Right atrium auricular region (tissue), 2 donors: ENCODE measurements around the gene ARFIP1. TPM values are rescaled to one million over a fixed set of nuclear protein-coding genes. Genes with fewer than 3 reads are reported as not detected.

Experiments used
- DNase-seq: peaks from one replicate; pipeline ENCODE4 v3.0.0-alpha.2; 2019; ENCODE audit warnings: low spot score
- H3K27ac ChIP-seq, 2 donors: fragments of 200-600 bp; sonication (generic); 1 replicate in 1 of 2; 2 replicates in 1 of 2; pipeline ENCODE4 v1.5.1; 2016 to 2019
- H3K27me3 ChIP-seq, 2 donors: fragments of 200-600 bp; sonication (generic); one replicate each; pipeline versions ENCODE4 v1.5.1 to v1.6.0; 2017 to 2019
- H3K36me3 ChIP-seq: fragments of 200-600 bp; sonication (generic); one replicate; pipeline ENCODE4 v1.5.1; 2016
- H3K4me1 ChIP-seq, 2 donors: fragments of 200-600 bp; sonication (generic); one replicate each; pipeline versions ENCODE4 v1.5.1 to v1.6.0; 2017 to 2019
- H3K4me3 ChIP-seq, 2 donors: fragments of 200-600 bp; sonication (generic); 1 replicate in 1 of 2; 2 replicates in 1 of 2; pipeline ENCODE4 v1.5.1; 2017 to 2019; ENCODE audit warnings: mild to moderate bottlenecking in 1 of 2, moderate library complexity in 1 of 2
- H3K9me3 ChIP-seq, 2 donors: fragments of 200-600 bp; sonication (generic); one replicate each; pipeline ENCODE4 v1.5.1; 2019
- CTCF ChIP-seq, 2 donors: fragments of 200-600 bp; sonication (generic); IDR thresholded peaks; one replicate each; pipeline ENCODE4 v1.5.1; 2019; ENCODE audit warnings: antibody characterized with exemption in 2 of 2
- total RNA-seq, 2 donors: library from RNA; depleted of rRNA; stranded (reverse); fragments of >200 nt; gene quantifications; one replicate each; pipeline ENCODE4 v1.1.0, GENCODE V29; 2016

The ARFIP1 gene
- total RNA-seq, 2 donors from 2014 or later, result 10.9 to 12.4 TPM

GRCh38 chr4:152953514-152953913 is 173.8 kb downstream of the ARFIP1 start:
- peaks cover 0 to 23% of the 10 kb centered on the region in 2 donors for H3K4me1 ChIP-seq
- TF ChIP-seq CTCF (IDR thresholded peaks at IDR 0.05), result no peak
- H3K36me3 ChIP-seq, result no peaks in the 10 kb centered on the region
- no peak overlapping the region for H3K27ac ChIP-seq
- DNase-seq, result no peak
- no peaks in the 10 kb centered on the region for H3K9me3 ChIP-seq
- H3K27me3 ChIP-seq, result no peaks in the 10 kb centered on the region
- H3K4me3 ChIP-seq, result no peak overlapping the region

DNA sequence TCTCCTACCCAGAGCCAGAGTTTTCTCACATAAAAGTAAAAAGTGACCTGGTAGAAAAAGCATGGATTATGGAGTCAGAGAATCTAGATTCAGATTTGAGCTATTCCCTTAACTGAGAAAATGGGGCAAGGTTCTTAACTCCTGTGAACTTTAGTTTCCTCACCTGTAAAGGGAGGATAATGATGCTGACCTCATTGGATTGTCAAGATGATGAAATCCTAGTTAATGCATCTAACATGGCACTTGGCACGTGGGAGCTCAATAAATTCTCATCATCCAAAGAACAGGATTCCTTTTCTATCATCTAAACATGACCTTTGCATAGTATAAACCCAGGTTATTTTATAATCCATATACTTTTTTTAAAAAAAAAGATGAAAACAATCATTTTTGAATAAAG is 175.0 kb downstream of the ARFIP1 start:
- no peak for DNase-seq
- Histone ChIP-seq H3K4me1 (peaks cover 0 to 25% of the 10 kb centered on the region in 2 donors), H3K4me3 (no peak overlapping the region), H3K27ac (no peak overlapping the region), H3K36me3 (no peaks in the 10 kb centered on the region), H3K9me3 (no peaks in the 10 kb centered on the region), H3K27me3 (no peaks in the 10 kb centered on the region)
- TF ChIP-seq CTCF (IDR thresholded peaks at IDR 0.05), result no peak

GRCh38 chr4:152956147-152956546 is 176.4 kb downstream of the ARFIP1 start:
- no peak overlapping the region for H3K27ac ChIP-seq
- TF ChIP-seq CTCF (IDR thresholded peaks at IDR 0.05), result no peak
- H3K4me1 ChIP-seq, result peaks cover 0 to 25% of the 10 kb centered on the region in 2 donors
- no peaks in the 10 kb centered on the region for H3K27me3 ChIP-seq
- H3K36me3 ChIP-seq, result no peaks in the 10 kb centered on the region
- no peak overlapping the region for H3K4me3 ChIP-seq
- DNase-seq, result no peak
- H3K9me3 ChIP-seq, result no peaks in the 10 kb centered on the region

GRCh38 chr4:152956650-152957436 is 177.1 kb downstream of the ARFIP1 start:
- H3K4me3 ChIP-seq, result no peak overlapping the region
- no peaks in the 10 kb centered on the region for H3K9me3 ChIP-seq
- H3K27me3 ChIP-seq, result no peaks in the 10 kb centered on the region
- TF ChIP-seq CTCF (IDR thresholded peaks at IDR 0.05), result no peak
- no peak for DNase-seq
- peaks cover 0 to 25% of the 10 kb centered on the region in 2 donors for H3K4me1 ChIP-seq
- H3K36me3 ChIP-seq, result no peaks in the 10 kb centered on the region
- no peak overlapping the region for H3K27ac ChIP-seq

GRCh38 chr4:152957437-152958171 is 177.8 kb downstream of the ARFIP1 start:
- Histone ChIP-seq H3K4me3 (no peak overlapping the region), H3K27me3 (no peaks in the 10 kb centered on the region), H3K36me3 (no peaks in the 10 kb centered on the region), H3K4me1 (peaks cover 0 to 25% of the 10 kb centered on the region in 2 donors), H3K27ac (no peak overlapping the region), H3K9me3 (no peaks in the 10 kb centered on the region)
- no peak for TF ChIP-seq CTCF (IDR thresholded peaks at IDR 0.05)
- no peak for DNase-seq
